ENCODE data around the gene OR13C5. TPM values are rescaled to one million over a fixed set of nuclear protein-coding genes. Genes with fewer than 3 reads are reported as not detected.
"Not testable (repeated sequence)": the region's sequence is repeated elsewhere in the genome, so short reads cannot be mapped to it uniquely, and the experiment has no call there.

OR13C5 gene
- total and polyA plus RNA-seq, 7 donors: not detected

DNA sequence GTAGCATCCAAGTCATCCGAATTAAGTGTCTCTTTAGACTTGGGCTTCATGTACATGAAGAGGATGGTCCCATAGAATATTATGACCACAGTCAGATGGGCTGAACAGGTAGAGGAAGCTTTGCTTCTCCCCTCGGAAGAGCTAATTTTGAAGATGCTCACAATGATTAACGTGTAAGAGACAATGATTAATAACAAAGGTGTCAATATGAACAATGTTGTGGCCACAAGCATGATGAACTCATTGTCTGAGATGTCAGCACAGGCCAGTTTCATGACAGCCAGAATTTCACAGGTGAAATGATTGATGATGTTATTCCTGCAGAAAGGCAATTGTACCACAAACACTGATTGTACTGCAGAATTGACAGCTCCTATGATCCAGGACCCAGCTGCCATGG, 5.6 kb upstream of the OR13C5 start:
- Histone ChIP-seq H3K9me3 (no peaks in the 10 kb centered on the region), H3K27me3 (ENCODE audit: insufficient read depth in 3 of 3, low read length in 2 of 3) (no peaks in the 10 kb centered on the region), H3K4me3 (no peak overlapping the region), H3K27ac (no peak overlapping the region), H3K36me3 (ENCODE audit: insufficient read depth in 1 of 2, low read depth in 1 of 2) (no peaks in the 10 kb centered on the region), H3K4me1 (no peaks in the 10 kb centered on the region)
- intact Hi-C loops (cut with DNase I): no loop called here
- 72 to 88% (median 73%) methylated on average over 3 of the region's 3 CpGs for WGBS, 3 donors
- ATAC-seq (no peak), DNase-seq (no peak)
- TF ChIP-seq, protein P1, sequence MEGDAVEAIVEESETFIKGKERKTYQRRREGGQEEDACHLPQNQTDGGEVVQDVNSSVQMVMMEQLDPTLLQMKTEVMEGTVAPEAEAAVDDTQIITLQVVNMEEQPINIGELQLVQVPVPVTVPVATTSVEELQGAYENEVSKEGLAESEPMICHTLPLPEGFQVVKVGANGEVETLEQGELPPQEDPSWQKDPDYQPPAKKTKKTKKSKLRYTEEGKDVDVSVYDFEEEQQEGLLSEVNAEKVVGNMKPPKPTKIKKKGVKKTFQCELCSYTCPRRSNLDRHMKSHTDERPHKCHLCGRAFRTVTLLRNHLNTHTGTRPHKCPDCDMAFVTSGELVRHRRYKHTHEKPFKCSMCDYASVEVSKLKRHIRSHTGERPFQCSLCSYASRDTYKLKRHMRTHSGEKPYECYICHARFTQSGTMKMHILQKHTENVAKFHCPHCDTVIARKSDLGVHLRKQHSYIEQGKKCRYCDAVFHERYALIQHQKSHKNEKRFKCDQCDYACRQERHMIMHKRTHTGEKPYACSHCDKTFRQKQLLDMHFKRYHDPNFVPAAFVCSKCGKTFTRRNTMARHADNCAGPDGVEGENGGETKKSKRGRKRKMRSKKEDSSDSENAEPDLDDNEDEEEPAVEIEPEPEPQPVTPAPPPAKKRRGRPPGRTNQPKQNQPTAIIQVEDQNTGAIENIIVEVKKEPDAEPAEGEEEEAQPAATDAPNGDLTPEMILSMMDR (IDR thresholded peaks at IDR 0.05): no peak

DNA sequence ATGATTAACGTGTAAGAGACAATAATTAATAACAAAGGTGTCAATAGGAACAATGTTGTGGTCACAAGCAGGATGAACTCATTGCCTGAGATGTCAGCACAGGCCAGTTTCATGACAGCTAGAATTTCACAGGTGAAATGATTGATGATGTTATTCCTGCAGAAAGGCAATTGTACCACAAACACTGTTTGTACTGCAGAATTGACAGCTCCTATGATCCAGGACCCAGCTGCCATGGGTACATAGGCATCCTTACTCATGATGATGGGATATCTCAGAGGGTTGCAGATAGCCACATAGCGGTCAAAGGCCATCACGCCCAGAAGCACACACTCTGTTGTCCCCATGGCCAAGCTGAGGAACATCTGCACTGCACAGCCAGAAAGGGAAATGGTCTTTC, 464 bp downstream of the OR13C5 start:
- H3K4me1 ChIP-seq; H3K27me3 ChIP-seq (ENCODE audit: insufficient read depth in 3 of 3, low read length in 2 of 3); H3K9me3 ChIP-seq; H3K36me3 ChIP-seq (ENCODE audit: insufficient read depth in 1 of 2, low read depth in 1 of 2); DNase-seq; intact Hi-C loops (cut with DNase I); ATAC-seq; H3K4me3 ChIP-seq; H3K27ac ChIP-seq: not testable (repeated sequence)
- 46 to 83% (median 77%) methylated on average over 1 to 3 of the region's 3 CpGs for WGBS, 3 donors

DNA sequence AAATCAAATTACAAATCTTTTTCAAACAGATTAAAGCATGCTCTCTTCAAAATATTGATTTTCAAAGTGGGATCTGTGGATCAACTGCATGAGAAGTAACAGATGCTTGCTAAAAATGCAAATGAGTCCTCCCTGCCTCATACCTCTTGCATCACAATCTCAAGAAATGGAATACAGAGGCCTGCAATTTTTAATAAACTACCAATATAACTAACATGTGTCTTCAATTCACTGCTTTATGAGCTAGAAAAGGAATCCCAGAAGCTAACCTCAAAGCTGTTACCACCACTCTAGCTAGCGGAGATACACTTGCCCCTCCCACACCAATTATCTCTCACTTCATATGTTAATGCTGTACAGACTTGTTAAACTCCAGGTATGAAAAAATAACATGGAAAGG, 9.6 kb downstream of the OR13C5 start:
- TF ChIP-seq, protein P1 (IDR thresholded peaks at IDR 0.05): no peak
- intact Hi-C loops (cut with DNase I): no loop called here
- H3K9me3 ChIP-seq: no peaks in the 10 kb centered on the region
- H3K4me3 ChIP-seq: no peak overlapping the region
- no peak overlapping the region for H3K27ac ChIP-seq
- no peaks in the 10 kb centered on the region for H3K36me3 ChIP-seq (ENCODE audit: insufficient read depth in 1 of 2, low read depth in 1 of 2)
- WGBS, 3 donors: 0 to 86% (median 39%) methylated on average over 1 of the region's 1 CpG
- no peak for DNase-seq
- H3K4me1 ChIP-seq: no peaks in the 10 kb centered on the region
- H3K27me3 ChIP-seq (ENCODE audit: insufficient read depth in 3 of 3, low read length in 2 of 3): no peaks in the 10 kb centered on the region
- no peak for ATAC-seq

DNA sequence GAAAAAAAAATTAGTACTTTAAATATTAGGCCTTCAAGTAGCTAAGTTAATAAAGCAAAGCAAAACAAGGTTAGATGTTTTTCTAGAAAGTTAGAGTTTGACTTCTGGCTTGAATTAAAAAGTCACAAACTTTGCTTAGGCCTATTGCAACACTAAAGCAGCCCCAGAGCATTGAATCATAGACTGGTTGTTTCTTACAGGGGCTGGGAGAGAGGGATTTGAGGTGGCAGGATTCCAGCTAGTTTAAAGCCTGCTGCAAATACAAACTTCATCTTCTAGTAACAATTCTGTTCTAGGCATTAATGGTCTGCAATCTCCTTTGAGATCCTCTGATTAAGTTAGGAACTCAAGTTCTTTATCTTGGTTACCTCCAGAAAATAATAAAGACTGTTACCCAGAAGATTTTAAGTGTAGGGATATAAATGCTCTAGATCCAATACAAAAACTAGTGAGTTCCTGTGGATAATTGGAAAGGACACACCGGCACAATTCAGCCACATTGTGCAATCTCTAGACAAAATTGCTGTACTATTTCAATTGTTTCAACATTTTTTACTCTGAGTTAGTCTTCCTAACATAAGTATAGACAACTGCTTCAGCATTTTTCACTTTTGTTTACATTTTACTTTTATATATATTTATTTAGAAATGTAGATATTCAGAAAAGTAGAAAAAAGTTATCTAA, 12.6 kb downstream of the OR13C5 start:
- H3K27ac ChIP-seq: no peak overlapping the region
- H3K36me3 ChIP-seq (ENCODE audit: insufficient read depth in 1 of 2, low read depth in 1 of 2): no peaks in the 10 kb centered on the region
- WGBS, 3 donors: 0 to 30% (median 23%) methylated on average over 1 of the region's 1 CpG
- ATAC-seq (no peak), DNase-seq (no peak)
- no peak overlapping the region for H3K4me3 ChIP-seq
- TF ChIP-seq, protein P1 (IDR thresholded peaks at IDR 0.05): no peak
- no peaks in the 10 kb centered on the region for H3K9me3 ChIP-seq
- no peaks in the 10 kb centered on the region for H3K4me1 ChIP-seq
- no peaks in the 10 kb centered on the region for H3K27me3 ChIP-seq (ENCODE audit: insufficient read depth in 3 of 3, low read length in 2 of 3)
- intact Hi-C loops (cut with DNase I): no loop called here

DNA sequence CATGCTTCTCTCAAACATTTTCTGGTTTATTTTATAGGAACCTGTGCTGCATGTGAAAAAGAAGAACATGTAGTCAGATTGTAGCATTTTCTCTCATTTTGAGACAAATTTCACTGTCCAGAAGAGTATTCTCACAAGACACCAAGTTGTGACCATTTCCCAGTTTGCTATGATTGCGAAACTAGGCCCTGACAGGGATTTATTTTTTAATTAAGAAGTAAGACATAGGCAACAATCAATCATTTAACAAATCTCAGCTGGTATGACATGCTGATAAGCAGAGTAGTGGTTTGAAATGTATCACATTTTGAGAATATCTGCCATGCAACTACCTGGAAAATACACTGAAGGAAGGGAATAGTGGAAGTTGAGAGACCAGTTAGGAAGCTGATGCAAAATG, 18.7 kb downstream of the OR13C5 start:
- TF ChIP-seq, protein P1 (IDR thresholded peaks at IDR 0.05): no peak
- no peak overlapping the region for H3K4me3 ChIP-seq
- WGBS, 3 donors: 81 to 95% (median 86%) methylated on average over 1 of the region's 1 CpG
- DNase-seq: no peak
- ATAC-seq: no peak
- no peaks in the 10 kb centered on the region for H3K27me3 ChIP-seq (ENCODE audit: insufficient read depth in 3 of 3, low read length in 2 of 3)
- H3K36me3 ChIP-seq (ENCODE audit: insufficient read depth in 1 of 2, low read depth in 1 of 2): no peaks in the 10 kb centered on the region
- H3K4me1 ChIP-seq: no peaks in the 10 kb centered on the region
- H3K9me3 ChIP-seq: no peaks in the 10 kb centered on the region
- intact Hi-C loops (cut with DNase I): no loop called here
- no peak overlapping the region for H3K27ac ChIP-seq
